HCT116 (cell line): ENCODE measurements around the gene ESYT1. TPM values are rescaled to one million over a fixed set of nuclear protein-coding genes. Genes with fewer than 3 reads are reported as not detected.

ENCODE experiments used
- ATAC-seq: fragments of 200-7000 bp; cut with Tn5 transposase; 2 replicates; pipeline ENCODE4 v1.9.1; 2020; ENCODE audit warnings: mild to moderate bottlenecking, moderate library complexity
- BruUV-seq: library from RNA; stranded (reverse); fragments of 400-500 nt; replicated peaks from 2 replicates; lab custom pipeline; 2021; lab: Mats Ljungman, UMichigan
- CTCF ChIA-PET: fragments of 300-600 bp; sonication (Branson Sonifier 250); formaldehyde crosslinking; loops from one replicate; lab custom pipeline; 2021; ENCODE audit warnings: antibody characterized with exemption; lab: Charles Lee
- POLR2A ChIA-PET: fragments of 300-600, 350-600 bp; sonication (Branson Sonifier 250); formaldehyde crosslinking; loops from one replicate; lab custom pipeline; 2021; ENCODE audit warnings: antibody characterized with exemption; lab: Charles Lee
- RAD21 ChIA-PET, 2 experiments: fragments of 300-600 bp; sonication (Branson Sonifier 250); formaldehyde crosslinking; loops; one replicate each; lab custom pipeline; 2023; ENCODE audit warnings: low total read pairs in 2 of 2; ENCODE audit not compliant: uncharacterized antibody in 2 of 2, unreplicated experiment in 2 of 2, low non-redundant PET in 1 of 2; lab: Charles Lee
- DNase-seq: peaks from one replicate; pipeline ENCODE4 v3.0.0-alpha.2; 2010; ENCODE audit warnings: low read depth, low spot score
- H2AFZ ChIP-seq: fragments of 200-600 bp; shearing (Covaris generic), sonication (generic); 2 replicates; pipeline ENCODE4 v1.6.1; 2017; ENCODE audit warnings: low read depth, mixed run types, mixed read lengths, antibody characterized with exemption, low read length; ENCODE audit not compliant: poor library complexity, severe bottlenecking
- H3K27ac ChIP-seq: 2 replicates; pipeline ENCODE4 v1.5.1; 2012; ENCODE audit warnings: low read depth, low read length
- H3K27me3 ChIP-seq: fragments of 200-600 bp; sonication (generic); 2 replicates; pipeline ENCODE4 v1.6.1; 2016; ENCODE audit warnings: mixed run types, low read length, mixed read lengths; ENCODE audit not compliant: insufficient read depth
- H3K36me3 ChIP-seq, 2 experiments: fragments of 200-500 bp in 1 of 2; fragments of 200-600 bp in 1 of 2; sonication (Bioruptor generic) in 1 of 2; sonication (generic) in 1 of 2; 2 replicates each; pipeline versions ENCODE4 v1.5.1 to v1.6.1; 2014 to 2016; ENCODE audit warnings: low read length in 2 of 2, inconsistent platforms in 1 of 2, mixed read lengths in 1 of 2, mixed run types in 1 of 2; ENCODE audit not compliant: insufficient read depth in 2 of 2, control insufficient read depth in 1 of 2
- H3K4me1 ChIP-seq, 2 experiments: fragments of 200-600 bp in 1 of 2; sonication (generic) in 1 of 2; 2 replicates each; pipeline versions ENCODE4 v1.5.1 to v1.6.1; 2012 to 2017; ENCODE audit warnings: low read length in 2 of 2, inconsistent platforms in 1 of 2, mild to moderate bottlenecking in 1 of 2, mixed read lengths in 1 of 2, mixed run types in 1 of 2, moderate library complexity in 1 of 2; ENCODE audit not compliant: insufficient read depth in 2 of 2, control insufficient read depth in 1 of 2
- H3K4me2 ChIP-seq: fragments of 200-600 bp; sonication (generic); 2 replicates; pipeline ENCODE4 v1.6.1; 2017; ENCODE audit warnings: mixed run types, low read length, mixed read lengths
- H3K4me3 ChIP-seq, 2 experiments: fragments of 200-600 bp in 1 of 2; sonication (generic) in 1 of 2; replicated peaks in 1 of 2; 2 replicates each; pipeline ENCODE4 v1.5.1; 2011 to 2016; ENCODE audit warnings: low read length in 2 of 2, control low read depth in 1 of 2, low read depth in 1 of 2, mild to moderate bottlenecking in 1 of 2, mixed read lengths in 1 of 2, mixed run types in 1 of 2
- H3K79me2 ChIP-seq: fragments of 200-600 bp; sonication (generic); 2 replicates; pipeline ENCODE4 v1.6.1; 2017; ENCODE audit warnings: mild to moderate bottlenecking, mixed run types, low read length, moderate library complexity, mixed read lengths; ENCODE audit not compliant: insufficient read depth
- H3K9ac ChIP-seq: fragments of 200-600 bp; sonication (generic); 2 replicates; pipeline ENCODE4 v1.6.1; 2016; ENCODE audit warnings: low read length, mixed read lengths
- H3K9me2 ChIP-seq: fragments of 200-600 bp; sonication (generic), shearing (Covaris generic); 2 replicates; pipeline ENCODE4 v1.6.1; 2017; ENCODE audit warnings: mixed run types, mild to moderate bottlenecking, moderate library complexity; ENCODE audit not compliant: insufficient read depth
- H3K9me3 ChIP-seq, 2 experiments: fragments of 200-500 bp in 1 of 2; fragments of 200-600 bp in 1 of 2; sonication (Bioruptor generic) in 1 of 2; sonication (generic) in 1 of 2; 2 replicates each; pipeline ENCODE4 v1.6.1; 2014 to 2017; ENCODE audit warnings: low read length in 2 of 2, mixed read lengths in 2 of 2, inconsistent platforms in 1 of 2, low read depth in 1 of 2, mild to moderate bottlenecking in 1 of 2, mixed run types in 1 of 2, moderate library complexity in 1 of 2; ENCODE audit not compliant: control insufficient read depth in 1 of 2, insufficient read depth in 1 of 2
- H4K20me1 ChIP-seq: fragments of 200-600 bp; sonication (generic), shearing (Covaris generic); 2 replicates; pipeline ENCODE4 v1.6.1; 2017; ENCODE audit warnings: mixed run types, mild to moderate bottlenecking, moderate library complexity; ENCODE audit not compliant: insufficient read depth
- ATF3 ChIP-seq: IDR thresholded peaks from 2 replicates; pipeline ENCODE4 v1.6.1; 2012
- CBX3 ChIP-seq: IDR thresholded peaks from 2 replicates; pipeline ENCODE4 v1.6.1; 2012; ENCODE audit warnings: low read depth
- CEBPB ChIP-seq: IDR thresholded peaks from 2 replicates; pipeline ENCODE4 v1.6.1; 2012; ENCODE audit warnings: low read depth
- CTCF ChIP-seq, 3 experiments: fragments of 200-600 bp in 1 of 3; sonication (generic) in 1 of 3; IDR thresholded peaks in 2 of 3; conservative IDR thresholded peaks in 1 of 3; 2 replicates each; pipeline ENCODE4 v1.5.1; 2012 to 2017; ENCODE audit warnings: low read depth in 2 of 3, low read length in 2 of 3, antibody characterized with exemption in 1 of 3, borderline replicate concordance in 1 of 3, control low read depth in 1 of 3, mild to moderate bottlenecking in 1 of 3, mixed read lengths in 1 of 3, mixed run types in 1 of 3, moderate library complexity in 1 of 3; ENCODE audit not compliant: insufficient read depth in 1 of 3
- EGR1 ChIP-seq: IDR thresholded peaks from 2 replicates; pipeline ENCODE4 v1.6.1; 2012; ENCODE audit warnings: low read depth
- ELF1 ChIP-seq: IDR thresholded peaks from 2 replicates; pipeline ENCODE4 v1.6.1; 2012; ENCODE audit warnings: low read depth, borderline replicate concordance
- EZH2 ChIP-seq: fragments of 200-600 bp; sonication (generic); IDR thresholded peaks from 2 replicates; pipeline ENCODE4 v1.6.1; 2017; ENCODE audit warnings: antibody characterized with exemption, mixed run types
- FOSL1 ChIP-seq: IDR thresholded peaks from 2 replicates; pipeline ENCODE4 v1.6.1; 2012; ENCODE audit warnings: low read depth
- JUND ChIP-seq: IDR thresholded peaks from 2 replicates; pipeline ENCODE4 v1.6.1; 2012
- MAX ChIP-seq: IDR thresholded peaks from 2 replicates; pipeline ENCODE4 v1.6.1; 2012
- POLR2A ChIP-seq: IDR thresholded peaks from 2 replicates; pipeline ENCODE4 v1.7.0; 2011; ENCODE audit warnings: borderline replicate concordance; ENCODE audit not compliant: insufficient read depth, insufficient read length; ENCODE audit errors: extremely low read depth
- RAD21 ChIP-seq: IDR thresholded peaks from 2 replicates; pipeline ENCODE4 v1.6.1; 2012; ENCODE audit warnings: low read depth, mild to moderate bottlenecking
- REST ChIP-seq: IDR thresholded peaks from 2 replicates; pipeline ENCODE4 v1.6.1; 2012; ENCODE audit warnings: low read depth
- SRF ChIP-seq: IDR thresholded peaks from 2 replicates; pipeline ENCODE4 v1.6.1; 2012; ENCODE audit warnings: low read depth
- TCF7L2 ChIP-seq: IDR thresholded peaks from 2 replicates; pipeline ENCODE4 v1.7.0; 2011; ENCODE audit warnings: borderline replicate concordance, inconsistent platforms; ENCODE audit not compliant: insufficient read depth, insufficient read length; ENCODE audit errors: extremely low read depth
- ZFX ChIP-seq: fragments of 450-650 bp; IDR thresholded peaks from 2 replicates; pipeline ENCODE4 v1.6.1; 2017
- ZNF274 ChIP-seq: fragments of 200-500 bp; sonication (Bioruptor generic); IDR thresholded peaks from 2 replicates; pipeline ENCODE4 v1.6.1; 2014; ENCODE audit warnings: mild to moderate bottlenecking, low read depth, low read length, inconsistent platforms
- intact Hi-C: fragments of 100-400 bp; cut with micrococcal nuclease; formaldehyde crosslinking; loops from 2 replicates; pipeline ENCODE4 v1.10.0; 2022
- total RNA-seq: library from RNA; stranded (reverse); gene quantifications from one replicate; pipeline ENCODE4 v1.2.1, GENCODE V29; 2021; ENCODE audit not compliant: unreplicated experiment

ESYT1 gene
- total RNA-seq, 1 experiment from 2014 or later = 80.9 TPM

- H3K9me2 ChIP-seq = no peaks in the 10 kb centered on the region
- BruUV-seq = no TSS peak
- peaks cover 55 to 58% of the 10 kb centered on the region in 2 experiments for H3K36me3 ChIP-seq
- intact Hi-C loops = no loop called here
- no peaks in the 10 kb centered on the region for H3K27me3 ChIP-seq
- DNase-seq = no peak
- ATAC-seq = no peak
- ChIA-PET CTCF (interaction anchor here (0.6 to 1.1 kb wide), 2 partner anchors 26 to 583 kb away, joined by 3 to 5 read pairs; partner anchors contain the start of gene SMARCC2), POLR2A (interaction anchor here (1.2 kb wide), 1 partner anchor 46 kb away, joined by 4 read pairs; the partner anchor contains the start of gene ZC3H10), RAD21 (no interaction called here)
- no peak overlapping the region for H3K9ac ChIP-seq
- no peaks in the 10 kb centered on the region for H3K9me3 ChIP-seq
- no peak for TF ChIP-seq POLR2A
- TF ChIP-seq JUND = no peak
- TF ChIP-seq RAD21 = no peak
- TF ChIP-seq CBX3 = no peak
- no peak for TF ChIP-seq CEBPB
- no peak for TF ChIP-seq EGR1
- no peak for TF ChIP-seq EZH2
- TF ChIP-seq CTCF (IDR thresholded peaks at IDR 0.05 in 2 of 3, conservative IDR thresholded peaks at IDR 0.05 in 1 of 3; ENCODE audit: borderline replicate concordance in 1 of 3, insufficient read depth in 1 of 3, low read depth in 2 of 3, low read length in 2 of 3) = no peak
- TF ChIP-seq FOSL1 = no peak
- no peak for TF ChIP-seq REST
- TF ChIP-seq ZFX = no peak
- no peak for TF ChIP-seq ATF3
- TF ChIP-seq ZNF274 = no peak
- no peak for TF ChIP-seq TCF7L2
- TF ChIP-seq MAX = no peak
- TF ChIP-seq ELF1 = no peak
- no peak for TF ChIP-seq SRF
- H3K79me2 ChIP-seq = peaks cover 37% of the 10 kb centered on the region
- no peak overlapping the region for H3K4me2 ChIP-seq
- no peak overlapping the region for H3K27ac ChIP-seq
- H2AFZ ChIP-seq = no peak overlapping the region
- no peaks in the 10 kb centered on the region for H4K20me1 ChIP-seq
- peaks cover 5 to 14% of the 10 kb centered on the region in 2 experiments; a peak in 3 of 4 replicates for H3K4me1 ChIP-seq
- no peak overlapping the region for H3K4me3 ChIP-seq
Observed at GRCh38 chr12:56163533-56164344, 35.7 kb downstream of the ESYT1 start.
